Stimulated activated CD4-positive, alpha-beta T cell treated with anti-CD3 and anti-CD28 coated beads, Interleukin-15, amount 100 ng/mL, for 48 hours (primary cell): ENCODE data around the gene CSNK1G2.

Source experiments
- DNase-seq, 2 donors: peaks; one replicate each; pipeline ENCODE4 v3.0.0-alpha.2; 2020; ENCODE audit warnings: low read depth in 2 of 2

CSNK1G2 gene

DNA sequence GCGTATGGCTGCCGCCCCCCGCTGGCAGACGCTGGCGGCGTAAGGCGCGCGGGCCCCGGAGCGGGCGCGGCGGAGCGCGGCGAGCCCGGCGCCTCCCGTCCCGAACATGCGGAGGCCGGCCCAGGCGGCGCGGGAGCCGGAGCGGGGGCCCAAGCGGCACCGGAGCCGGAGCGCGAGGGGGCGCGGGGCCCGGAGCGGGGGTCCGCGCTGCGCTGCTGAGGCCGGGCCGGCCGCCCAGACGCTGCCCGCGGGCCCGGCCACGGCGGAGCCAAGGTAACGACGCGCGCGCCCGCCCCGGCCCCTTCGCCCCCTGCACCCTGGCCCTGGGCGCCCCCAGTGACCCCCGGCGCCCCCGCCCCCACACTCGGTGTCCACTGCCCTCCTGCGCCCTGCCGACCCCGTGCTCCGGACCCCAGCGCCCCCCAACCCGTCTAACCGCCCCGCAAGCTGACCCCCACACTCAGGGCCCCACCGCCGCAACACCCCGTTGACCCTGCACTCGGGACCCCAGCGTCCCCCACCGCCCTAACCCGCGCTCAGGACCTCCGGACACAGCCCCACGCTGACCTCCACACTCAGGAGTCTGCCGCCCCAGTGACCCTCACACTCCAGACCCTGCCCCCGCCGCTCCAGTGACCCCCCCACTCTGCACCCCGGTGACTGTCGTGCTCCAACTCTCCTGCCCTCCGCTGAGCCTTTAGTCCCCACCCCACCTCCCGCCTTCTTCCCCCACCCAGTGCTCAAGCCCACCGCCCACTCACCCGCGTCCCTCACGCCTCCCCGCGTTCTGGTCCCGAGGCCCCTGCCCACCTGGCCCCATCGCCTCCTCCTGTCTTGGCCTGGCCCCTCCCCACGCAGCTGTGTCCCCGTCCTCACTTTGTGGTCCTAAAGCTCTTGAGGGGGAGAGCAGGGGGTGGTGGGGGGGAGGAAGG, at the start of gene CSNK1G2:
TSS of gene CSNK1G2 (plus strand) at position 27 of the 932 bp plus-strand sequence. CDS start 28,601 bp downstream, outside the sequence.
- DNase-seq, result no peak

DNA sequence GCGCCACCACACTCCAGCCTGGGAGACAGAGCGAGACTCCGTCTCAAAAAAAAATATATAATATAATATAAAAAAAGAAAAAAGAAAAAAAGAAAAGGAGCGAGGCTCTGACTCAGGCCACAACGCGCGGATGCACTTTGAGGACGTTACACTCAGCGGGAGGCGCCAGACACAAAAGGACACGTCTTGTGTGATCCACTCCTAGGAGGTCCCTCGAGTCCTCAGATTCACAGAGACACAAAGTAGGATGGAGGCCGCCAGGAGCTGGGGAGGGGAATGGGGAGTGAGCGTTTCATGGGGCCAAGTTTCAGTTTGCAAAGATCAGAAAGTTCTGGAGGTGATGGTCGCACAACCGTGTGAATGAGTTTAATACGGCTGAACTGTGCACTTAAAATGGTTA, 47.2 kb upstream of the CSNK1G2 start:
- DNase-seq, result no peak

DNA sequence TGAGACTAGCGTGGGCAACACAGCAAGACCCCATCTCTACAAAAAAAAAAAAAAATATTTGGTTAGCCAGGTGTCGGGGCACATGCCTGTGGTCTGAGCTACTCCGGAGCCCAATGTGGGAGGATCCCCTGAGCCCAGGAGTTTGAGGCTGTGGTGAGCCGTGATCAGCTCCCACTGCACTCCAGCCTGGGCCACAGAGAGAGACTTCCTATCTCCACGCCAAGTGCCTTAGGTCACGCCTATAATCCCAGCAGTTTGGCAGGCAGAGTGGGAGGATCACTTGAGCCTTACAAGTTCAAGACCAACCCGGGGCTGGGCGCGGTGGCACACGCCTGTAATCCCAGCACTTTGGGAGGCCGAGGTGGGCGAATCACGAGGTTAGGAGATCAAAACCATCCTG, 44.5 kb upstream of the CSNK1G2 start:
- no peak for DNase-seq

DNA sequence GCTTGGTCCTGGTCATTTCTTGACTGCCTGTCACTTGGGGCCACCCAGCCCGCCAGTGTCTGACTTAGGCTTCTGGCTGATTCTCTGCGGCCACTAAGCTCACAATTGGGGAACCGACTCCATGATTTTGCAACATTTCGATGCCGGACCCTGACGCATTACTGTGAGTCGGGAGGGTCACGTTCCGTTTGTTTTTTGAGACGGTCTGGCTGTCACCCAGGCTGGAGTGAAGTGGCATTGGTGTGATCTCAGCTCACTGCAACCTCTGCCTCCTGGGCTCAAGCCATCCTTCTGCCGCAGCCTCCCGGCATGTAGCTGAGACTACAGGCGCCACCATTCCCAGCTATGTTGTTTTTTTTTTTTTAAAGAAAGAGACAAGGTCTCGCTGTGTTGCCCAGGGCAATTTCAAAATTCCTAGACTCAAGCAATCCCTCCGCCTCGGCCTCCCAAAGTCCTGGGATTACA, 39.0 kb upstream of the CSNK1G2 start:
- no peak for DNase-seq

DNA sequence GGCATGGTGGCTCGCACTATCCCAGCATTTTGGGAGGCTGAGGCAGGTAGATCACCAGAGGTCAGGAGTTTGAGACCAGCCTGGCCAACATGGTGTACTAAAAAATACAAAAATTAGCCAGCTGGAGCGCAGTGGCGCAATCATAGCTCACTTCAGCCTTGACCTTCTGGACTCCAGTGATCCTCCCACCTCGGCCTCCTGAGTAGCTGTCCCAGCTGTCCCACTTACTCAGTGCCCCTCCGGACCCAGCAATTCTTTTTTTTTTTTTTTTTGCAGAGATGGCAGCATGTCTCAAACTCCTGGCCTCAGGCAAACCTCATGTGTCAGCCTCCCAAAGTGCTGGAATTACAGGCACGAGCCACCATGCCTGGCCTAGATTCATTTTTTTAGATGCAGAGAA, 38.0 kb upstream of the CSNK1G2 start:
- DNase-seq, result no peak

DNA sequence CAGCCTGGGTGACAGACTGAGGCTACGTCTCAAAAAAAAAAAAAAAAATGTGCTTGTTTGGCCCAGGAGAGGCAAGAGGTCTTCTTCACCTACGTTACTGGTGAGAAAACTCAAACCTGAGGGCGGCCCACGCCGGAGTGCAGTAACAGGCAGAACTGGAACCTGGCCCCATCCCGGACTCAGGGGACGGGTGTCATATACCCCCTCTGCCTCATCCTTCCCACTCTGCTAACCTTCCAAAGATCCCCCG, 36.2 kb upstream of the CSNK1G2 start:
- no peak for DNase-seq

DNA sequence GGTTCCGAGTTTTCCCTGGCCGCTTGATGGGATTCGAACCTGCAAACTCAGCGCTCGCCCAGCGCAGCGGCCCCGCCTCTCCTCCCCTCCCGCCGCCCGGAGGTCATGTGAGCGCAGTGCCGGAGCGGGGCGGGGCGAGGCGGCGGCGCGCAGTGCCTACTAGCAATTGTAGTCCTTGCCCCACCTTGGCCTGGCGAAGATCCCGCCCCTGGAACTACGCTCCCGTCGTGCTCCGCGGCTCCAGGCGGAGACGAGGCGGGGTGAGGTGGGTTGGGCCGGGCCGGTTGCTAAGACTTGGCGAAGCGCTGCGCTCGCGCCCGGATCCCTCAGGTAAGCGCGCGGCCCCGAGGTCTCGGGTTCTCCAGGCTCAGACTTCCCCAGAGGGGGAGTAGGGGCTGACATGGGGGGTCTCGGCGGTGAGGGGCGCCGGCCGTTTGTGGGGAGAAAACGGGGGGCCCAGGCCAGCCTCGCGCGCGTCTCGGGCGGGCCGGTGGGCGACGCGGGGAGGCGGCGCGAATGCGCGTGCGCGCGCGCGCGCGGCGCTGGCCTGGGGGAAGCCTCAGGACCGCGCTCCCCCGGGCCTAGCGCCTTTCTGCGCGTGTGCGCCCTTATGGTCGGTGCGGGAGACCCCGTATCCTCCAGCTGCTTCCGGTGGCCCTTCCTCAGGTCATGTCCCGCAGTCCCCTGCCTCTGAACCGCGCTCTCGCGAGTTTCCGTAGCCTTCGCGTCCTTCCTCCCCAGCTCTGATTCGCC, 35.7 kb upstream of the CSNK1G2 start, which contains the start of the genes ADAT3 and SCAMP4:
TSS of gene ADAT3 (plus strand) at position 290 of the 753 bp plus-strand sequence. CDS start 6,649 bp downstream, outside the sequence.
TSS of gene SCAMP4 (plus strand) at position 290 of the 753 bp plus-strand sequence. CDS start 9,621 bp downstream, outside the sequence.
- peak; percentile 98 to 99 for DNase-seq

DNA sequence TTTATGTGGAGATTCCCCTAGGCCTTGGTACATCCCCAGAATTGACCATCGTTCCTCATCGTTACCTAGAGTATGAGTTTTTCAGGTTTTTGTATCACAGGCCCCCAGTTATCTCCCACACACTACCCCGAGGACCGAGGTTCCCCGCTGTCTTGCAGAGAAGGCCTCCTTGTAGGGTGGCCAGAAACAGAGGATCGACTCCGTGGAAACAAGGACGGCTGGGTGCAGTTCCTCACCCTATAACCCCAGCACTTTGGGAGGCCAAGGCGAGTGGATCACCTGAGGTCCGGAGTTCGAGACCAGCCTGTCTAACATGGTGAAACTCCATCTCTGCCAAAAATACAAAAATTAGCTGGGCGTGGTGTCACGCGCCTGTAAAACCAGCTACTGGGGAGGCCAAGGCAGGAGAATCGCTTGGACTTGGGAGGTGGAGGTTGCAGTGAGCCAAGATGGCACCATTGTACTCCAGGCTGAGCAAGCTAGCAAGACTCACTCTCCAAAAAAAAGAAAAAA, 35.1 kb upstream of the CSNK1G2 start:
- DNase-seq, result no peak

DNA sequence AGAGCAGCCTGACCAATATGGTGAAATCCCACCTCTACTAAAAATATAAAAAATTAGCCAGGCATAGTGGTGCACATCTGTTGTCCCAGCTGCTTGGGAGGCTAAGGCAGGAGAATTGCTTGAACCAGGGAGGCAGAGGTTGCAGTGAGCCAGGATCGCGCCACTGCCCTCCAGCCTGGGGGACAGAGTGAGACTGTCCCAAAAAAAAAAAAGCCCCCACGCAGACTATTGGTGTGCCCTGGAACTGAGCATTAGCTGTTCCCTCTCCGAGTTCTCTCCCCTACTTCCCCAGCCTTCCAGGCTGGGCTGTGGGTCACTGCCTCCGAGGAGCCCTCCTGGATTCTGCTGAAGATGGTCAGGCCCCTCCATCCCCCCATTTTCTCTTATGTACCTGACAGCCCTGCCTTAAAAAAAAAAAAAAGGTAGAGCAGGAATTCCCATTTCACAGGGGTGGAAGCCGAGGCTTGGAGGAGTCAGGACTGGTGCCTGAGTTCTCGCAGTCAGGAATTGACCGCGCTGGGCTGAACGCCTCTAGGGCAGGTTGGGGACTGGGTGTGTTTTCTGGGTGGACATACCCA, 33.9 kb upstream of the CSNK1G2 start:
- no peak for DNase-seq

DNA sequence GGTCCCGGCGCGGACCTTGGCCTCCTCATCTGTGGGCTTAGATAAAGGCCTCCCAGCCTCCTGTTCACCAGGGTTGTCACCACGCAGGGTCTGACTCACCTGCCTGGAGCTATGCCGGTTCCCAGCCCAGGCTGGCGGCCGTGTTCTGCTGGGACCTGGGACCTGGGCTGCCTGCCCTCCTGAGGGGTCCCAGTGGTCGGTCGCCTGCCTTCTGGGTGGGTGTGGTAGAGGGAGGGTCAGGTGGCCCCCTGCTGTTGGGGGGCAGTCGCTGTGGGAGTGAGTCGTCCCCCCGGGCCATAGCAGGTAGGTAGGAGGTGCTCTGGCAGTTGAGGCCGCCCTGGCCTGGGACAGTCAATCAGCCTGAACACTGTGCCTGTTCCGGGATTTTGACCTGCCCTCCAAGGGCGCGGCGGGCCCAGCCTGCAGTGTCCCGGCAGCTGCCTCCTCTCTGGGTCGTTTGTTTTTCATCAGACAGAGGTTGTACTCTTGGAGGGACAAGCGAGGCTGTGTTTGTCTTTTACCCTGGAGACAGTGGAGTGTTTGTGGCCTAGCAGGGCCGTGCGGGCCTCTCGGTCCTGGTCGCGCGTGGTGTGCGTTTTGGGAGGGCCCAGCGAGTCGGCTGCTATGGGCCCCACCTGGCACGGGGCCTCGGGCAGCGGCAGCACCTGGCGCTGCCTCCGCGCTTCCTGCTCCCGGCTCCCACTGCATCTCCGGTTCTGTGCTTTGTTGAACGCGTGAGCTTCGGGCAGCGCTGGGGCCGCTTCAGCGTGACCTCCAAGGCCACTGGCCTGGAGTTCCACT, 33.2 kb upstream of the CSNK1G2 start:
- DNase-seq, result no peak

DNA sequence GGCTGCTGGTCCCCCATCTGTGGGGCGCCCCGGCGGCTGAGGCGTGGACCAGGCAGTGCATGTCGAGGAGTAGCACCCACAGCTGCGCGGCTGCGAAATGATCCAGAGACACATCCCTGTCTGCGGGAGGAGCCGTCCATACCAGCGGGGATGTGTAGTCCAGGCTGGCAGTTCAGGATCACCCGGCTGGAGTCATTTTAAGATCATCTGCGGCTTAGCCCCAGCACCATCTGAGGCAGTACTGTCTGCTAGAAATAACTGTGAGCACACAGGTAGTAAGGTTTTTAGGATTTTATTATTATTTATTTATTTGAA, 32.7 kb upstream of the CSNK1G2 start:
- DNase-seq, result no peak

DNA sequence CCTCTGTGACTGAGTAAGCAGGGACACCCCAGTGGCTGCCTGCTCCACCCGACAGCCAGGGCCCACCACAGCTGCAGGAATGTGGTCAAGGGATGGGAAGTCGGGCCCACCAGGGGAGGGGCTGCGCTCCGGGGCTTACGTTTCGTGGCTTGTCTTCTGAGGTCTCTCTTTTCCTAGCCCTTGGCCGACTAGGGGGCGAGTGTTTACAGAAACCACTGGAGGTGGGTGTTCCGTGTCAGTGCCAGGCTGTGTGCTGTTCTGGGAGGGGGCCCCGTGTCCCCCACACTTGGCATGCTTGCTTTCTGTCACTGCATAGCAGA, 31.3 kb upstream of the CSNK1G2 start:
- DNase-seq, result no peak

DNA sequence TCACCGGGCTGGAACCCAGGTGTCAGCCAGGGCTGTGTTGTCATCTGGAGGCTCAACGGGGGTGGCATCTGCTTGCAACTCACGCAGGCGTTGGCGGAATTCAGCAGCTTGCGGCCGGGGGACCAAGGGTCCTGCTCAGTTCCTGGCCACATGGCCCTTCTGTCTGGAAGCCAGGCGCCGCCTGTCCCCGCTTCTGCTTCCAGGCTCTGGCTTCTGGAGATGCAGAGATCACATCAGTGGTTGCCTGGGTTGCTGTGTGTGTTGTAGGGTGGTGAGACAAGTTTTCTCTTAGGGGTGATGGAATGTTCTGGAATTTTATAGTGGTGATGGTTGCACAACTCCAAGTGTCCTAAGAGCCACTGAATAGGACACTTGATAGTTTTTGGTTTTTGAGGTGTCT, 30.8 kb upstream of the CSNK1G2 start:
- DNase-seq, result no peak

DNA sequence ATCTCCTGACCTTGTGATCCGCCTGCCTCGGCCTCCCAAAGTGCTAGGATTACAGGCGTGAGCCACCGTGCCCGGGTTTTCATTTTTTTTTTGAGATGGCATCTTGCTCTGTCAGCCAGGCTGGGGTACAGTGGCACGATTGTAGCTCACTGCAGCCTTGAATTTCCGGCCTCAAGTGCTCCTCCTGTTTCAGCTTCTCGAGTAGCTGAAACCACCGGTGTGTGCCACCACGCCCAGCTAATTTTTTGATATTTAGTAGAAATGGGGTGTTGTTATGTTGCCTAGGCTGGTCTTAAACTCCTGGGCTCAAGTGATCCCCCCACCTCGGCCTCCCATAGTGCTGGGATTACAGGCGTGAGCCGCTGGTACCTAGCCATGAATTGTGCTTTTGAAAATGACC, 29.9 kb upstream of the CSNK1G2 start:
- DNase-seq, result no peak

DNA sequence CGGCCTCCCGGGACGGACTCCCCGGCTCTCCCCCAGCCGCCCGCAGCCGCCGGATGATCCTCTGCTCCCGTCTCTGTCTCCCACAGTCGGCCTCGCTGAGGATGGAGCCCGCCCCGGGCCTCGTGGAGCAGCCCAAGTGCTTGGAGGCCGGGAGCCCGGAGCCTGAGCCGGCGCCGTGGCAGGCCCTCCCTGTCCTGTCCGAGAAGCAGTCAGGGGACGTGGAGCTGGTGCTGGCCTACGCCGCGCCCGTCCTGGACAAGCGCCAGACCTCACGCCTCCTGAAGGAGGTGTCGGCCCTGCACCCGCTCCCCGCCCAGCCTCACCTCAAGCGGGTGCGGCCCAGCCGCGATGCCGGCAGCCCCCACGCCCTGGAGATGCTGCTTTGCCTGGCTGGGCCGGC, 29.0 kb upstream of the CSNK1G2 start:
- no peak for DNase-seq

DNA sequence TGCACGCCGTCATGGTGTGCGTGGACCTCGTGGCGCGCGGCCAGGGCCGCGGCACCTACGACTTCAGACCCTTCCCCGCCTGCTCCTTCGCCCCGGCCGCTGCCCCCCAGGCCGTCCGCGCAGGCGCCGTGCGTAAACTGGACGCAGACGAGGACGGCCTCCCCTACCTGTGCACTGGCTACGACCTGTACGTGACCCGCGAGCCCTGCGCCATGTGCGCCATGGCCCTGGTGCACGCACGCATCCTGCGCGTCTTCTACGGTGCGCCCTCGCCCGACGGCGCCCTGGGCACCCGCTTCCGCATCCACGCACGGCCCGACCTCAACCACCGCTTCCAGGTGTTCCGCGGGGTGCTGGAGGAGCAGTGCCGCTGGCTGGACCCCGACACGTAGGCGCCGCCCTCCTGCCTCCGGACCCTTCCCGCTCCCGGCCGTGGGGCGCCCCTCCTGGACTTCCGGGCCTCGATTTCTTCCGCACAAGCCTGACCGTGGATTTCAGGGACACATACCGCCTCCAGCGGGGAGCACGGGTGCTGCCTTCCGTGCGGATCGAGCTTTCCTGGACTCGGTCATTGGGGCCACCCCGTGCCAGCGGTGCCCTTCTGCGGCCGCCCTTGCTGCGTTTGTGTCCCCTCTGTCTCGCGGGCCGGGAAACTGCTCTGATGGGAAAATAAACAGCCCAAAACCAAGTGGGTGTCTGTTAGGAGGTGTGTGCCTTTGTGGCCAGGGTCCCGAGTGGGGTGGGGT, 28.0 kb upstream of the CSNK1G2 start:
- DNase-seq, result no peak

DNA sequence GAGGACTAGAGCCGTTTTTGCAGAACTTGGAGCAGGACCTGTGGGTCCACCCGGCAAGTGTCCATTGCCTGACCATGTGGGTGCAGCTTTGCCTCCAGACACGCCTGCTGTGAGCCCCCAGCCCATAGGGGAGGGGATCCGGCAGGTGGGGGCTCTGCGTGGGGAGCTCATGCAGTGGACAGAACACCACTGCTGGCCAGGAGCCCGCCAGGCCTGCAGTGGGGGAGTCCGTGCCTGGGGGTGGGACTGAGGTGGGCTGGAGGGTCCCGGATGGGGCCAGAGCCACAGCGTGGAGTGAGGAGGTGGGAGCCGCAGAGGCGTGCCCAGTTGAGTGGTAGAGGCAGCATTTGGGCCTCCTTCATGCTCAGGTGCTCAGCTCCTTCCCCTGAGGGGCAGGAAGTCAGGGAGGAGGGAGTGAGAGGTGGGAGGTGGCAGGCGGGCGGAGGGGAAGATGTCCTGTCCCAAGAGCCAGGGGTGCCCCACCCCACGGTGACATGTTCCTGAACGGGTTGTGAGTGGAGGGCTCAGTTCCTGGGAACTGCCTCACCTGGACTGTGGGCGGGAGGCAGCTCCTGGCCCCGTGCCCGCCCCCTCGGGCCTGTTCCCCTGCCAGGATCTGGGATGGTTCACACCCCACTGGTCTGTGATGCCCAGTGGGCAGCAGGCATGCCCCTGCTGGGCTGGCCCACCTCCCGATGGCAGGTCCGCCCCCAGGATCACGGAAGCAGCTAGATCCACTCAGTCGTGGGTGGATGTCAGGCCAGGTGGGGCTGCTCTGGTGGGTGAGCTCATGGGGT, 27.0 kb upstream of the CSNK1G2 start:
- no peak for DNase-seq

DNA sequence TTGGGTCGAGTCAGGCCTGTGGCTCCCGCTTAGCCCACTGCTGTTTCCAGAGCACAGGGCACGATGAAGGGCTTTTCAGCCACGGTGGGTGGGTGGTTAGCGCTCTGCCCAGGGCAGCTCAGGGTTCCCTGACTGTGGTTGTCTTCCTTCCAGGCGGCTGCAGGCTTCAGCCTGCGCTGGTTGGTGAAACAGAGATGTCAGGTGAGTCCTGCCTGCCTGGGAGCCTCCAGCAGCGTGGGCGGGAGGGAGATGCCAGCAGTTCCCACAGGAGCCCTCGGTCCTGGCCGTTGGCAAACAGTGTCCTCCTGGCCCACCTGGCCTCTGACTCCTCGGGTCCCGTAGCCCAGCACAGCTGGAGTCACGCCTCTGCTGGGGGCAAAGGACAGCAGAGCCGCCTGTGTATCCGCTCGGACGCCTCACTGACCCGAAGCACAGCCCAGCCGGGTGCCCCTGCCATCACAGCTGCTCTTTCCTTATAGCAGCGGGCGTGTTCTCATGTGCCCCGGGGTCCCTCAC, 26.1 kb upstream of the CSNK1G2 start:
- no peak for DNase-seq

DNA sequence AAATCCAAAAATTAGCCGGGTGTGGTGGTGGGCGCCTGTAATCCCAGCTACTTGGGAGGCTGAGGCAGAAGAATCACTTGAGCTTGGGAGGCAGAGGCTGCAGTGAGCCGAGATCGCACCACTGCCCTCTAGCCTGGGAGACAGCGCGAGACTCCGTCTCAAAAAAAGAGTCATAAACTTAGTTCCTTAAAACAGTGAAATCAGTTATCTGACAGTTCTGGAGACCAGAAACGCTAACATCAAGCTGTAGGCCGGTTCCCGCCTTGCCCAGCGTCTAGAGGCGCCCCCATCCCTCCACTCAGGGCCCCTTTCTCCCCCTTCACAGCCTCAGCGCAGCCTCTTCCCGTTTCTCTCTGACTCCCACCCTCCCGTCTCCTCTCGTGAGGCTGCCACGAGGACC, 23.8 kb upstream of the CSNK1G2 start:
- DNase-seq, result no peak

DNA sequence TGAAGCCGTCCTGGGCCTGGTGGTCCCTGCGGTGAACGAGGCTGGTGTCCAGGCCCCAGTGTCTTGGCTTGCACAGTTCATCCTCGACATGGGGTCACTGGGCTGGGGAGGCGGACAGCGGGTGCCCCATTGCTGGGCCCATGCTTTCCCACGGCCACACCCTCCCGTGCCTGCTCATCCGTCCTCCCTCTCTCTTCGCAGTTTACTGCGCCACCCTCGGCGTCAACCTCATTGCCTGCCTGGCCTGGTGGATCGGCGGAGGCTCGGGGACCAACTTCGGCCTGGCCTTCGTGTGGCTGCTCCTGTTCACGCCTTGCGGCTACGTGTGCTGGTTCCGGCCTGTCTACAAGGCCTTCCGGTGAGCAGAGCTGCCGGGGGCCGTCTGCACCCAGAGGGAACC, 23.0 kb upstream of the CSNK1G2 start:
- DNase-seq, result no peak
